ENCODE measurements around the gene TNFSF4. TPM values are rescaled to one million over a fixed set of nuclear protein-coding genes. Genes with fewer than 3 reads are reported as not detected.

TNFSF4 gene
- total and polyA plus RNA-seq, 2 of the 4 experiments (the other 2 are of a cell fraction) = 13.4 to 19.7 TPM

GRCh38 chr1:173249349-173249748, 42.2 kb upstream of the TNFSF4 start:
- intact Hi-C loops (cut with micrococcal nuclease) (no loop called here), in situ Hi-C loops (cut with MboI; ENCODE audit: low sequenced_read_pairs) (no loop called here), dilution Hi-C loops (cut with HindIII; ENCODE audit: low sequenced_read_pairs, unreplicated experiment) (no loop called here)
- ChIA-PET CTCF (no interaction called here), POLR2A (ENCODE audit: unreplicated experiment) (no interaction called here)
- Histone ChIP-seq H2AK5ac (ENCODE audit: low read depth, low read length) (no peak overlapping the region), H2BK5ac (ENCODE audit: low read depth, low read length, poor library complexity, severe bottlenecking) (no peak overlapping the region), H4K8ac (ENCODE audit: low read depth in 2 of 2, low read length in 2 of 2) (no peak overlapping the region), H3K18ac (ENCODE audit: low read depth, low read length) (no peak overlapping the region), H3K4ac (ENCODE audit: low read depth, low read length) (no peak overlapping the region), H4K20me1 (ENCODE audit: insufficient read depth, low read length) (no peaks in the 10 kb centered on the region), H4K91ac (ENCODE audit: insufficient read depth, low read depth, low read length) (no peak overlapping the region), H3K23ac (ENCODE audit: low read depth, low read length) (no peak overlapping the region), H3K56ac (ENCODE audit: extremely low read depth, insufficient read depth, low read length) (no peak overlapping the region), H2BK20ac (ENCODE audit: low read depth, low read length) (no peak overlapping the region), H2BK120ac (ENCODE audit: low read depth, low read length) (no peak overlapping the region), H3K4me3 (ENCODE audit: insufficient read depth, low read depth, low read length) (no peak overlapping the region), H2AFZ (replicated peaks; ENCODE audit: low read length, poor library complexity) (peak overlapping the region; percentile 76), H3K4me1 (ENCODE audit: control insufficient read depth, insufficient read depth, low read length) (no peaks in the 10 kb centered on the region), H3K9me1 (ENCODE audit: insufficient read depth, low read length) (no peaks in the 10 kb centered on the region), H3K9ac (ENCODE audit: low read depth, low read length) (no peak overlapping the region), H3K79me1 (ENCODE audit: low read depth in 1 of 2, low read length in 2 of 2) (no peaks in the 10 kb centered on the region), H3K9me3 (ENCODE audit: control insufficient read depth, insufficient read depth, low read length) (no peaks in the 10 kb centered on the region), H2BK15ac (ENCODE audit: low read depth, low read length) (no peak overlapping the region), H2AK9ac (replicated peaks; ENCODE audit: low read depth, low read length, poor library complexity) (no peak overlapping the region), H3K4me2 (ENCODE audit: low read depth, low read length) (no peak overlapping the region), H4K5ac (ENCODE audit: low read depth, low read length) (no peak overlapping the region), H3K14ac (replicated peaks; ENCODE audit: low read depth, low read length) (no peak overlapping the region), H3K27me3 (ENCODE audit: control insufficient read depth, insufficient read depth, low read length) (no peaks in the 10 kb centered on the region), H3K27ac (ENCODE audit: insufficient read depth, low read length) (no peak overlapping the region), H3K36me3 (ENCODE audit: control insufficient read depth, insufficient read depth, low read length) (no peaks in the 10 kb centered on the region)
- ATAC-seq (ENCODE audit: low read depth) = no peak
- no peak for DNase-seq
- BruUV-seq (replicated peaks) = no TSS peak
- TF ChIP-seq MAFK (IDR thresholded peaks at IDR 0.05; ENCODE audit: low read depth, low read length) (no peak), CTCF (conservative IDR thresholded peaks at IDR 0.05; ENCODE audit: low read depth, low read length) (no peak), RCOR1 (IDR thresholded peaks at IDR 0.05; ENCODE audit: insufficient replicate concordance, low read length) (no peak), CEBPB (IDR thresholded peaks at IDR 0.05; ENCODE audit: low read depth, low read length) (no peak), CHD1 (IDR thresholded peaks at IDR 0.05; ENCODE audit: low read depth, low read length) (no peak), BHLHE40 (IDR thresholded peaks at IDR 0.05; ENCODE audit: low read depth, low read length) (no peak), RFX5 (IDR thresholded peaks at IDR 0.05; ENCODE audit: low read depth, low read length) (no peak), ELK1 (IDR thresholded peaks at IDR 0.05; ENCODE audit: borderline replicate concordance, low read depth, low read length) (no peak), SMC3 (IDR thresholded peaks at IDR 0.05; ENCODE audit: low read depth, low read length) (no peak), NFE2L2 (IDR thresholded peaks at IDR 0.05; ENCODE audit: low read depth, low read length) (no peak), RAD21 (IDR thresholded peaks at IDR 0.05; ENCODE audit: low read length) (no peak), USF2 (IDR thresholded peaks at IDR 0.05; ENCODE audit: low read depth, low read length) (no peak), MAZ (IDR thresholded peaks at IDR 0.05; ENCODE audit: borderline replicate concordance, low read depth, low read length) (no peak), FOS (IDR thresholded peaks at IDR 0.05; ENCODE audit: low read depth, low read length) (no peak), MXI1 (IDR thresholded peaks at IDR 0.05; ENCODE audit: borderline replicate concordance, low read depth, low read length) (no peak), POLR2A (IDR thresholded peaks at IDR 0.05; ENCODE audit: low read depth, low read length) (no peak)
